Loucy (cell line): ENCODE data around the gene SYNC.

Source experiments
- CTCF ChIP-seq: fragments of 200-600 bp; sonication (generic); conservative IDR thresholded peaks from 2 replicates; pipeline ENCODE4 v1.5.1; 2014; ENCODE audit warnings: mild to moderate bottlenecking, antibody characterized with exemption, low read length
- EZH2phosphoT487 ChIP-seq: fragments of 200-600 bp; IDR thresholded peaks from 2 replicates; pipeline ENCODE4 v1.6.1; 2018; ENCODE audit warnings: antibody characterized with exemption, mild to moderate bottlenecking, moderate library complexity, borderline replicate concordance

GRCh38 chr1:32717503-32717902 is 14.9 kb upstream of the SYNC start:
- TF ChIP-seq CTCF: no peak
- no peak for TF ChIP-seq EZH2phosphoT487
